Eye (tissue), 1 donor: ENCODE measurements around the gene GNB1L.
"Not testable (repeated sequence)": the region's sequence is repeated elsewhere in the genome, so short reads cannot be mapped to it uniquely, and the experiment has no call there.

ENCODE experiments used
- DNase-seq: peaks from one replicate; pipeline ENCODE4 v3.0.0-alpha.2; 2015

GNB1L gene

DNA sequence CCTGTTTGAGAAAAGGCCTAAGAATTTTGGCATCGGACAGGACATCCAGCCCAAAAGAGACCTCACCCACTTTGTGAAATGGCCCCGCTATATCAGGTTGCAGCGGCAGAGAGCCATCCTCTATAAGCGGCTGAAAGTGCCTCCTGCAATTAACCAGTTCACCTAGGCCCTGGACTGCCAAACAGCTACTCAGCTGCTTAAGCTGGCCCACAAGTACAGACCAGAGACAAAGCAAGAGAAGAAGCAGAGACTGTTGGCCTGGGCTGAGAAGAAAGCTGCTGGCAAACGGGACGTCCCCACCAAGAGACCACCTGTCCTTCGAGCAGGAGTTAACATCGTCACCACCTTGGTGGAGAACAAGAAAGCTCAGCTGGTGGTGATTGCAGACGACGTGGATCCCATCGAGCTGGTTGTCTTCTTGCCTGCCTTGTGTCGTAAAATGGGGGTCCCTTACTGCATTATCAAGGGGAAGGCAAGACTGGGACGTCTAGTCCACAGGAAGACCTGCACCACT lies 62.2 kb downstream of the GNB1L start:
- not testable (repeated sequence) for DNase-seq

DNA sequence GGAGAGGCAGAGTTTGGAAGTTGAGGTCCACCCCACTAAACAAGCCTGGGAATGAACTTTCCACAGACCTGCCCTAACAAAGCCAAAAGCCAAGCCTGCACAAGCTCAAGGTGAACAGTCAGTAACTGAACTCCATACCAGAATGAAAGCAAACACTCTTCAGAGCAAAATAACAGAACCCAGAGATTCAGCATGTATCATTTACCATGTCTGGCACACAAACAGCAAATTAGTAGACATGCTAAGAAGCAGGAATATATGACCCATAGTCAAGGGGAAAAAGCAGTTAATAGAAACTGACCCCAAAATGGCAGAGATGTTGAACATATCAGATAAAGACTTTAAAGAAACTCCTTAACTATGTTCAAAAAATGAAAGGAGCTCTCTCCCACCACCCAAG lies 62.8 kb downstream of the GNB1L start:
- no peak for DNase-seq

DNA sequence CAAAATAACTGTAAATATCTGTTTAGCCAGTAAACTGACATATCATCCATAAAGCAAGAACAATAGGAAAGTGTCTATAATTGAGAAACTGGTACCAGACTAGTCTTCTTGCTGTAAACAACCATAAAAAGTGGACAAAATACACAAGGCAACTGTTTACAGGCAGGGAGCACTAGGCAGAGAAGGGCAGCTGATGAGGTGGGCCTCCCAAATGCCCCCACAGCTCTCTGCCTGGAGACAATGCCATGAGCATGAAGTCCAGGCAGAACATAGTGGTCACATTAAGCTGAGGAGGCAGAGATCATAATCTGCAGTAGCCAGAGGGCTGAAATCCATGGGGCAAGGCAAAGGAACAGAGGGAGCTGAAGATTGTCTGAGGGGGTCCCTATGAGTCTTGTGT lies 63.4 kb downstream of the GNB1L start:
- no peak for DNase-seq

DNA sequence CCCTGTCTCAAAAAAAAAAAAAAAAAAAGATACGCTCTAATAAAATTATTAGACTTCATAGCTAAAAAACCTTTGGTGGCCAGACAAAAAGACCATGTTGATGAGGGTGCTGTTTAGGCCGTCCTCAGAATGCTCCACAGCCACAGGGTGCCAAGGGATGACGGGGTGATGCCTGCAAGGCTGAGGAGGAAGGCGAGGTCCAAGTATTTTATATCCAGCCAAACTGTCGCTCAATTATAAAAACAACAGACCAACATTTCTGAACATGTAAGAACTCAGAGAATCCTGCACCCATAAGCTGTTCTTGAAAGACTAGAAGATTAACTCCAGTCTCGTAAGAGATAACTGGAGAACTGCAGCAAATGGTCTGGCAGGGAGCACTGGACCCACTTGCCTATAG lies 64.8 kb downstream of the GNB1L start:
- DNase-seq = no peak

DNA sequence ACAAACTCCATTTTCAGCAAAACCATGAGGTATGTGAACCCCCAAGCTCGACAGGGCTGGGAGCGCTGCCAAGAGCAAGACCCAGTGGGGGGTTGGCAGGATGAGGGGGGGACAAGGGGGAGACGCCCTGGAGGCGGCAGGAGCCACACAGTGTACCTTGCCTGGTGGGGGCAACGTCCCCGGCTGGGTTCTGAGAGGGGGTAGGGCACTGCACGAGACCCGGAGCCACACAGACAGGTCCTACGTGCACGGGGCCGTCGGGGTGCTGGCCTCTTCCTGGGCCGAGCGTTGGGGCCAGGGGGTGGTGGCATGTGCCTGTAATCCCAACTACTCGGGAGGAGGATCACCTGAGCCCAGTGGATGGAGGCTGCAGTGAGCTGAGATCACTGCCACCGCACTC lies 65.3 kb downstream of the GNB1L start:
- DNase-seq = no peak

DNA sequence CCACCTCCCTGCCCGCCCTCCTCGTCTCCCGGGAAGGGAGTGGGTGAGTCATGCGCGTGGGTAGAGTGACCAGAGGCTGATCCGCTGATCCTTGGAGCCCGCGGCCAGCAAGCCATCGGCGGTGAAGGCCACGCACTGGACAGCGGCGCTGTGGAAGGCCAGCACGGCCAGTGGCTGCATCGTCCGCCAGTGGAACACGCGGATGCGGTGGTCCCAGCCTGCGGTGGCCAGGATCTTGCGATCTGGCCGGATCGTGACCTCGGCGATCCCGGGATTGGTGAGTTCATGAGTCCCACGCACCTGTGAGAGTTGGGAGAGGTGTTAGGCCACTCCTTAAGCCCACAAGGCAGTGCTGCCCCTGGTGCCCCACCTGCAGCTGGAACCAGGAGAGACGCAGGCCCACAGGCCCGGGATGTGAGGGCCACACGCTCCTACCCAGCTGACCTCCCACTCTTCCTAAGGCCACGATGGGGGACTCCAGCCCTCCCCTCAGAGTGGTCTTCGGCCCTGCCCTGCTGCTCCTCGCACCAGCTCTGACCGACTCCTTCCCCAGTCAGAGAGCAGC lies 65.9 kb downstream of the GNB1L start:
- DNase-seq = no peak

DNA sequence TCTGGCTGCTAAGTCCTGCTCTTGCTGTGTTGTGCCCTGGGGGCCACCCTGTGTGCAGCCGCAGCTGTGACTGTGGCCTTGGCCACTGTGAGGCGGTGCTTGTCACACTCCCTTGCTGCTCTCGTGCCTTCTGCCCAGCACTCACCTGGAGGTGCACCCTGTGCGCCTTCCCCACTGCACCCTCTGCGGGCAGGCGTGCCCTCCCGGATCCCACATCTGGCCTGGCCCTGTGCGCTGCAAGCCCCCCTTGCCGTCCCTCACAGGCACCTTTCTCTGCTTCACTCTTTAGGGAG lies 66.9 kb downstream of the GNB1L start:
- no peak for DNase-seq

DNA sequence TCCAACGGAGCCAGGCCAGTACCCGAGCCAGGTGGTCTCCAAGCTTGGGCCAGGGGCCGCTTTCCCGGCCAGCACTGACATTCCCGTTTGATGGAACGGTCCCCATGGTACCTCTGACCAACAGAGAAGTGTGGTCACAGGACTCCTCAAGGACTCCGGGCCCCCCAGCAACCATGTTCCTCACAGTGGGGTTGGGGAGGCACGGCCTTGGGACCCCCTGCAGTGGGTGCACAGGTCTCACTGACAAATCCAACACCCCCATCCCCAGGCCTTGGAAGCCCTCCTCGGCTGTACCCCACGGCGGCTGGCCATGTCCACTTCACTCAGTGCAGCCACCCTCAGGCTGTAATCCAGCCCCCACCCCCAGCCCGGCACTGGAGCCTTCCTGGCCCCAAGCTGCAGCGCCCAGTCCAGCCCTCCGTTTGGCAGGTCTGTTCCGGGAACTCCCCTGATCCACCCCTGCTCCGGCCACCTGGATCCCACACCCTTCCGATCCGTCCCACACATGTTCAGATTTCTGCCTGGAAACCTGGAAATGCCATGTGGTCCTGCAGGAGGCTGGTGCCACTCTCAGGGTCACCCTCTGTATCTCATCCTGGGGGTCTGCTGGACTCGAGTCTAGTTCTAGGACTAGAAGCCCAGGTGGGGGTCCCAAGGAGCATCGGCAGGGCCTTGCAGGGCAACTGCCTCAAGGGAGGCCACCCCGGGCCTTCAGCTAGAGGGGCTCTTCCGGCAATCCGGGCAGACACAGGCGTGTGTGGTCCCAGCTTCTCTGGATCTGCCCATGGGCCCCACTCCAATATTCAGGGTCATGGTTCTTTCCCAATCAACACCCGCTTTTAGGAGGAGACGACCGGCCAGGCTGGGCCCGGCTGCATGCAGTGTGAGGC lies 67.5 kb downstream of the GNB1L start:
- DNase-seq = no peak

DNA sequence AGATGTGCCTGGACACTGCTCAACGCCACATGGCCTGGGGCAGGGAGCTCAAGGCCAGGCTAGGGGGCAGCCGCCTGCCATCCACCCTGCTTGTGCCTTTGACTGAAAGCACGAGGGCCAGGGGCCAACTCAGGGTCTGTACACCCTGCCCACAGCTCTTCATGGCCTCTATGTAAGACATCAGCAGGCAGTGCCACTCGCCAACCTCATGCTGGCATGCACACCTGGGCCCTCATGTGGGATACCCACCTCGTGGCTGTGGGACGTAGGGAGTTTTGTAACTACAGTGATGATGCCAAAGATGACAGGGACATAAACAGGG lies 68.4 kb downstream of the GNB1L start:
- no peak for DNase-seq

DNA sequence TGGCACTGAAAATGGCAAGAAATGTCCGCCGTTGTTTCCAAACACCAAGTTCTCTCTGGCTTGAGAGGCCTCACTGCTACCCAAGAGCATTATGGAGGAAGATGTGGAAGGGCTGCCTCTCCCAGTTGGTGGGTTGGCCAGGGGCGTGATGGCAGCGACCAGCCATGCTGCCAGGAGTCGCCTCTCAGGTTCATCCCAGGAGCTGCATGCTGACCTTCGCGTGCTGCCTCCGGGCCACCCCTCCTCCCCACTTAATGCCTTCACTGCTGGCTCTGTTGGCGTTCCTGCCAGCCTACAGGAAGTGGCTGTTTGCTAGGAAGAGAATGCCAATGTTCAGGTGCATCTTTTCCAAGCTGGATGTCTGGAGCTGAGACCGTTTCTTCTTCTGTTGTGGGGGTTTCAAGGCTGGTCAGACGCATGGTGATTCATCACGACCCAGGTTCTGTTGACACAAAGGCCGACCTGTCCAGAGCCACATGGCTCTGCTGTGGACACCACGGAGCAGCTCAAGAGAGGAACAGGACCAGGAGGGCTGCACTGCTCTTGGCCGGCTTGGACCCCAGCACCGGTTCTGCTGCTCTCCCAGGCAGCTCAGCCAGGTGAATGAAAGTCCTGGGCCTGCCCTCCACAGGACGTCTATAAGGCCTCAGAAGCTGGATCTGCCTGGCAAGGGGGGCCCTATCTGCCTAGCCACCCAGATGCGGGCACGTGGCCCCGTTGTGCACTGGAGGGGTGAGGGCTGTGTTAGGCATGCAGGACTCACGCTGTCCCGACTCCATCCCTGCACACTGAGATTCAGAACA lies 69.0 kb downstream of the GNB1L start:
- DNase-seq = no peak

DNA sequence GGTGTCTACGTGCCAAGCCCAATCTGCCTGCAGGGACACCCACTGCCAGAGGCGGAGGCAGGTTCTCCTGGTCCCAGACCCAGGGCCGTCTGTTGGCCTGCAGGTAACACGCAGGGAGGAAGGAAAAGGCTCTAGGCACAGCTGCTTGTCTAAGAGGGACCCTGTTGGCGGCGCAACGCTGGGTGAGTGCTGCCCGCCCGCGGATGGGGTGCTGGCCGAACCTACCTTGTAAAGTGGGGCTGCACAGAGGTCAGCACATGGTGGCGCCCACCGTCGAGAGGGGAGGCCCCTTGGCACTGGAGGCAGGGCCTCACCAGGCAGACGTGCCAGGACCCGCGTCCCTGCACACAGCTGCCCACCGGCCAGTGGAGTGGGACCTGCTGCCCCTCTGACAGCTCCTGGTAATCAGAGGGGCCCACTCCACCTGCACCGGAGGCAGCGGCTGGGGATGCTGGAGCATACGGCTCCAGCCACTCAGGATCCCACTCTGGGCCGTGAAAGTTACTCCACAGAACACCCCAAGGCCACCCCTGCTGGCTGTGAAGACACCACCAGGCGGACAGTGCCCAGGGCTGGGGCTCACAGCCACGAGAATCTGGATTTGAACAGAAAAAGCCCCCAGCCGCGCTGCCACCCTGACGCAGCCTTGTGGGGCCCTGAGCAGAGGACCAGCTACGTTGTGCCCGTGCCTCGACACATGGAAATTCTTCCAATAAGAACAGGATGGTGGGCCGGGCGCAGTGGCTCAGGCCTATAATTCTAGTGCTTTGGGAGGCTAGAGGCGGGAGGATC lies 70.1 kb downstream of the GNB1L start:
- no peak for DNase-seq

DNA sequence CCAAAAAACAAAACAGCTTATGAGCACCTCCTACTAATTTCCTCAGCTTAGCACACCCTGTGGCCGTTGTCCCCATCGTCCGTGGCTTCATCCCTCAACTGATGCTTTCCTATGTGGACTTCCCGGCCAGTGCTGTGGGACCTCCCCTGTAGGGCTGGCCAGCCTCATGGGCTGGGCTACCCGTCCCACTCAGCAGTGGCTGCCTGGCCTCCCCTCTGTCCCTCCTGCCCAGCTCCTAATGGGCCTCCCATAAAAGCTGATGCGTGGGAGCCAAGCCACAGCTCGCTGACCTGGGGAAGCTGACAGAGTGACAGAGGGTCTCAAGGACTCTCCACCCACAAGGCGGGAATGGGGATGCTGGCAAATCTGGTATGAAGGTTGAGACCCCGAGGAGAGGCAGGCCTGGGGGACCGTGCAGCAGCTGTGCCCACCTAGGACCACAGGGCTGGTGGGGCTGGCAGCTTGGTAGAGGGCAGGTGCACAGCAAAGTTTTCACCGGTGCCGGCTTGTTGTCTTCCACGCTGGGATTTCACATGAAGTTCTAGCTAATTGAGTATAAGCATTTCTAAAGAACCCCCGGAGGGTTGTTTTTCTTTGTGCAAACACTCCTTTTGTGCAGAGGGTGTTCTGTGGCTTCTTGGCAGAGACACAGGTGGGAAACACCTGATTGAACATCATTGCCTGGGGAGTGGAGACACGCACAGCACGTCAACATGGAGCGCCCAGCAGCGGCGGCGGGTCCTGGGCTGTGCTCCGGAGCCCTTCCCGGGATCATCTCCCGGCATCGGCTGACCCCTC lies 70.9 kb downstream of the GNB1L start:
- DNase-seq = no peak

DNA sequence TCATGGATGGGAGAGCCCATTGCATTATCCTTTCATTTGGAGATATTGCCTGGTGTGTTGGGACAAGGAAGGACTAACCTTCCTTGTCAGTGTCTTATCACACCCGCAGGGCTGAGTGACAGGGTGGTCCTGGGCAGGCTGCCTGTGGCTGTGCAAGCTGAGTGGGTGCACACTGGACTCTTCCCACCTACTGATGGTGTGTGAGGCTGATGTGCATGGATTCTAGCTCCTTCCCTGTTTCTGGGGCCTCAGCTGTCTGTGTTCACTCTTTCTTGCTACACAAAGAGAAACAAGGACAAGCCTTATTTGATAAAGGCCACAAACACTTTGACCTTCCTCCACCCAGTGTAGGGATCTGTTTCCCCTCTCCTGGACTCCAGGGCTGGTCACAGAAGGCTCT lies 72.1 kb downstream of the GNB1L start:
- DNase-seq = no peak

DNA sequence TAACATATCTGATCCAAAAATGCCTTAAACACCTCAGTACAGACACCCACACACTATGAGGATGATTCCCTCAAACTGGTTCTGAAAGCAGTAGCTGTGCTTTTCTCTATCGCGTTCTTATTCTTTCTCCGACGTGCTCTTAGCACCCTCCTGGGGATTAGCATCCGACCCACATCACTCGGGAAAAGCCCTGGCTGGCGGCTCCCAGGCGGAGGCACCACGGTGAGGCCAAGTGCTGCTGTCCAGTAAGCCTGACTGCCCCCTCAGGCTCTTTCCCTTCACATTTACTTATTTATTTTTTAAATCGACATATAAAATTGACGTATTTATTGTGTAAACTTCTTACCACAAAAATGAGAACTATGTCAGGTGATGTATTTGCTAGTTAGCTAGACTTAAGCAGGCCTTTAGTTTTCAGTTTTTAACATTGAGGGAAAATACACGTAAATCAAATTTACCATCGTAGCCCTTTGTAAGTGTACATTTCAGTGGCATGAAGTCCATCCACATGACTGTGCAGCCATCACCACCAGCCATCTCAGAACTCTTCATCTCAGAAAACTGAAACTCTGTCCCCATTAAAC lies 74.9 kb downstream of the GNB1L start:
- no peak for DNase-seq

DNA sequence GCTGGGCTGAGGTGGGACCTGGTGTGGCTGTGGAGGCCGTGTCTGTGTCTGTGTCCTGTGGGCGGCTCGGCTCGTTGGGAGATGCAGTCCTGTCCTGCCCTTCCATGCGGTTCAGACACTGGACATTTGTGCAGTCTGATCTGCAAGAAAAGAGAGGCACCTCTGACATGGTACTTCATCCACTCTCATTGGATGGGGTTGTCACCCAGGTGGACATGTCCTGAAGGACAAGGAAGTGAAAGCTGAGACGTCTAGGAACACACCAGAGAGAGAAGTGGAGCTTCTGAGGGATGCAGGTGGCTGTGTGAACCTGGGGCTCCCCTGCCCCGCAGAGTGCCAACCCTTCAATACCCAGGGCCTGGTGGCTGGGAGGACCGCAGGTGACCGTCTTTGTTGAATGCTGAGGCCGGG lies 75.7 kb downstream of the GNB1L start:
- DNase-seq = no peak

DNA sequence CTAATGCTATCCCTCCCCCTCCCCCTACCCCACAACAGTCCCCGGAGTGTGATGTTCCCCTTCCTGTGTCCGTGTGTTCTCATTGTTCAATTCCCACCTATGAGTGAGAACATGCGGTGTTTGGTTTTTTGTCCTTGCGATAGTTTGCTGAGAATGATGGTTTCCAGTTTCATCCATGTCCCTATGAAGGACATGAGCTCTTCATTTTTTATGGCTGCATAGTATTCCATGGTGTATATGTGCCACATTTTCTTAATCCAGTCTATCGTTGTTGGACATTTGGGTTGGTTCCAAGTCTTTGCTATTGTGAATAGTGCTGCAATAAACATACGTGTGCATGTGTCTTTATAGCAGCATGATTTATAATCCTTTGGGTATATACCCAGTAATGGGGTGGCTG lies 77.5 kb downstream of the GNB1L start:
- not testable (repeated sequence) for DNase-seq

DNA sequence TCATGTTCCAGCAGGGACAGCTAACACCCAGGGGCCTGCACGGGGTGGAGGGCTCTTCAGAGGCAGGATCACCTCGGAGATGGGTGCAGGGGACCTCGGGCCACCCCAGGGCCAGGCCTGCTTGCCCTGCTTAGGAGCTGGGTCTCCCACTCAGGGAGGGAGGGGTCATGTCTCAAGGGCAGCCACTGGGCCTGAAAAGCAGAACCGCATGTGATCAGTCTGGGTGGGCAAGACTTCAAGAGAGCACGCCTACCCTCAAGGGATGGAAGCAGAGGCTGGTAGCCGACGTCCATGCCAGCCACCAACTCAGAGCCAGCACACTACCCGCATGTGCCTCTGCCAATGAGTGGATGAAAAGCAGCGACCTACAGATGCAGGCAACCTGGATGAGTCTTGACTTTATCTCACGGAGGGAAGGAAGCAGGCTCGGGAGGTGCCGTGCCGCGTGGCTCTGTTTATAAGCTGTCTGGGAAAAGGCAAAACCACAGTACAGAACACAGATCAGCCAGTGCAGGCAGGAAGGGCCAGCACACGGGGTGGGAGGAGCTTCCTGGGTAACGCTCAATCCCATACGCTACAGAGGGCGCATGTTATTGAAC lies 78.1 kb downstream of the GNB1L start:
- no peak for DNase-seq

DNA sequence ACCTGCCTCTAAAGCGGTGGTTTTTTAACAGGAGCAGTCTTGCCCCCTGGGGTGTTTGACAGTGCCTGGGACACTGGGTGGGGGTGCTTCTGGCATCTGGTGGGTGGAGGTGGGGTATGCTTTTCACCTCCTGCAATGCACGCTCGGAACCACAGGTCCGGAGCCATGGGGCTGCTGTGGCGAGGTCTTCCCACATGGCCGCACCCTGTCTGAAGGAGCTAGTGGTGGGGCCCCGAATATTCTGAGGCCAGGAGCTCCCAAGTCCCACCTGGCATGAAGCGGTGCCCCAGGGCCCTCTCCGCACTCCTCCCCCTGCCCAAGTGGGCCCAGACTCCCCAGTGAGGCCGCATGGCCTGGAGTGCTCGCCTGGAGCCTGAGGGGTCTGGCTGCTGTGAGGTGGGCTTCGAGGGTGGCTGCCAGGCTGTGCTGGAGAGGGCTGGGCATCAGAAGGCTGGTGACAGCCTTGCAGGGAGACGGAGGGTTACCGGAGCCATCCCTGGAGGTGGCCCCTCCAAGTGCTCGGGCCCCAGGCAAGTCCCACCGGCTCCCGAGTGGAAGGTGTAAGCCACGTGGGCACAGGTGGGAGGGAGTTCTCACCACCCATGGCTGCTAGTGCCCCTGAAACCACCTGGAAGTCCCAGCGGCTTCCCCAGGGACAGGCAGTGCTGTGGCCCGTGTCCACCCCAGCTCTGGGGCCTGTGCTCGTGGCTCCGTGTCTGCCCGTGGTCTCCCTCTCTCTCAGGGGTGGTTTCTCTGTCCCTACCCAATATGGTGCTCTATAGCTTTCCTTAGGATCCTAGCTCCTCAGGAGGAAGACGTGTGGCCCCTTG lies 79.0 kb downstream of the GNB1L start:
- DNase-seq = no peak

DNA sequence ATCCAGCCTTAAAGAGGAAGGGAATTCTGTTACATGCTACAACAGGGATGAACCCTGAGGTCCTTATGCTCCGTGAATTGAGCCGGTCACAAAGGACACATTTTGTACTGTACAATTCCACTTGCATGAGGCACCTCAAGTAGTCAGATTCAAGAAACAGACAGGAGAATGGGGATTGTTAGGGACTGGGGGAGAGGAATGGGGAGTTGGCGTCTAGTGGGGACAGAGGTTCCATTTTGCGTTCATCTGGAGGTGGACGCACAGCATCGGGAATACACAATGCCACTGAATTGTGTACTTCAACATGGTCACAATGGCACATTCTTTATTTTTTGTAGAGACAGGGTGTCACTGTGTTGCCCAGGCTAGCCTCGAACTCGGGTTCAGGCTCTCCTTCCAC lies 80.0 kb downstream of the GNB1L start:
- DNase-seq = no peak

DNA sequence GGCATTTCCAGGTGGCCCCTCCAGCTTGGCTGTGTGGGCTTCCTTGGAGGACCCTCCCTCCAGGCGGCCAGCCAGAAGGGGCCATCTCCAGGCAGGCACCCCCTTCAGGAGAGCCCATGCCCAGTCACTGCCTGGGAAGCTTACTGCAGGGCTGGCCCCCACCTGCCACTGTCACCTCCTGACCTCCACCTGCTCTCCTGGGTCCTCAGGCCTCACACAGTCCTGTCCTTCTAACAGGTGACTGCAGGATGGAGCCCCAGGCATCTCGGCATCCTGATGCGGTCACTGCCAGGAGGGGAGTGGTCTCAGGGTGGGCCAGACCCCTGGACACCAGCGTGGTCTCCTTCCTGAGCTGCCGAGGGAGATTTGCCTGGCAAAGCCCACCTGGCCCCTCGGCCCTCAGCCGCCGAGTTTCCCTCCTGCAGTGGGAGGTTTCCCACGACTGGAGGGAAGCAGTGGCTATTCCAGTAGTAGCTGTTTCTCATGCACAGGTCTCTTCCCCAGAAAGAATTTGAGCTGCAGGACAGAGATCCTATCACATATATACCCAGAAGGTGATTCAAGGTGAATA lies 81.1 kb downstream of the GNB1L start:
- DNase-seq = no peak
